HCT116 (cell line): Measurements from ENCODE around the gene VPS35L. TPM values are rescaled to one million over a fixed set of nuclear protein-coding genes. Genes with fewer than 3 reads are reported as not detected.

ENCODE experiments used
- ATAC-seq: fragments of 200-7000 bp; cut with Tn5 transposase; 2 replicates; pipeline ENCODE4 v1.9.1; 2020; ENCODE audit warnings: mild to moderate bottlenecking, moderate library complexity
- BruUV-seq: library from RNA; stranded (reverse); fragments of 400-500 nt; replicated peaks from 2 replicates; lab custom pipeline; 2021; lab: Mats Ljungman, UMichigan
- CTCF ChIA-PET: fragments of 300-600 bp; sonication (Branson Sonifier 250); formaldehyde crosslinking; loops from one replicate; lab custom pipeline; 2021; ENCODE audit warnings: antibody characterized with exemption; lab: Charles Lee
- POLR2A ChIA-PET: fragments of 300-600, 350-600 bp; sonication (Branson Sonifier 250); formaldehyde crosslinking; loops from one replicate; lab custom pipeline; 2021; ENCODE audit warnings: antibody characterized with exemption; lab: Charles Lee
- RAD21 ChIA-PET, 2 experiments: fragments of 300-600 bp; sonication (Branson Sonifier 250); formaldehyde crosslinking; loops; one replicate each; lab custom pipeline; 2023; ENCODE audit warnings: low total read pairs in 2 of 2; ENCODE audit not compliant: uncharacterized antibody in 2 of 2, unreplicated experiment in 2 of 2, low non-redundant PET in 1 of 2; lab: Charles Lee
- DNase-seq: peaks from one replicate; pipeline ENCODE4 v3.0.0-alpha.2; 2010; ENCODE audit warnings: low read depth, low spot score
- H2AFZ ChIP-seq: fragments of 200-600 bp; shearing (Covaris generic), sonication (generic); 2 replicates; pipeline ENCODE4 v1.6.1; 2017; ENCODE audit warnings: low read depth, mixed run types, mixed read lengths, antibody characterized with exemption, low read length; ENCODE audit not compliant: poor library complexity, severe bottlenecking
- H3K27ac ChIP-seq: 2 replicates; pipeline ENCODE4 v1.5.1; 2012; ENCODE audit warnings: low read depth, low read length
- H3K27me3 ChIP-seq: fragments of 200-600 bp; sonication (generic); 2 replicates; pipeline ENCODE4 v1.6.1; 2016; ENCODE audit warnings: mixed run types, low read length, mixed read lengths; ENCODE audit not compliant: insufficient read depth
- H3K36me3 ChIP-seq, 2 experiments: fragments of 200-500 bp in 1 of 2; fragments of 200-600 bp in 1 of 2; sonication (Bioruptor generic) in 1 of 2; sonication (generic) in 1 of 2; 2 replicates each; pipeline versions ENCODE4 v1.5.1 to v1.6.1; 2014 to 2016; ENCODE audit warnings: low read length in 2 of 2, inconsistent platforms in 1 of 2, mixed read lengths in 1 of 2, mixed run types in 1 of 2; ENCODE audit not compliant: insufficient read depth in 2 of 2, control insufficient read depth in 1 of 2
- H3K4me1 ChIP-seq, 2 experiments: fragments of 200-600 bp in 1 of 2; sonication (generic) in 1 of 2; 2 replicates each; pipeline versions ENCODE4 v1.5.1 to v1.6.1; 2012 to 2017; ENCODE audit warnings: low read length in 2 of 2, inconsistent platforms in 1 of 2, mild to moderate bottlenecking in 1 of 2, mixed read lengths in 1 of 2, mixed run types in 1 of 2, moderate library complexity in 1 of 2; ENCODE audit not compliant: insufficient read depth in 2 of 2, control insufficient read depth in 1 of 2
- H3K4me2 ChIP-seq: fragments of 200-600 bp; sonication (generic); 2 replicates; pipeline ENCODE4 v1.6.1; 2017; ENCODE audit warnings: mixed run types, low read length, mixed read lengths
- H3K4me3 ChIP-seq, 2 experiments: fragments of 200-600 bp in 1 of 2; sonication (generic) in 1 of 2; replicated peaks in 1 of 2; 2 replicates each; pipeline ENCODE4 v1.5.1; 2011 to 2016; ENCODE audit warnings: low read length in 2 of 2, control low read depth in 1 of 2, low read depth in 1 of 2, mild to moderate bottlenecking in 1 of 2, mixed read lengths in 1 of 2, mixed run types in 1 of 2
- H3K79me2 ChIP-seq: fragments of 200-600 bp; sonication (generic); 2 replicates; pipeline ENCODE4 v1.6.1; 2017; ENCODE audit warnings: mild to moderate bottlenecking, mixed run types, low read length, moderate library complexity, mixed read lengths; ENCODE audit not compliant: insufficient read depth
- H3K9ac ChIP-seq: fragments of 200-600 bp; sonication (generic); 2 replicates; pipeline ENCODE4 v1.6.1; 2016; ENCODE audit warnings: low read length, mixed read lengths
- H3K9me2 ChIP-seq: fragments of 200-600 bp; sonication (generic), shearing (Covaris generic); 2 replicates; pipeline ENCODE4 v1.6.1; 2017; ENCODE audit warnings: mixed run types, mild to moderate bottlenecking, moderate library complexity; ENCODE audit not compliant: insufficient read depth
- H3K9me3 ChIP-seq, 2 experiments: fragments of 200-500 bp in 1 of 2; fragments of 200-600 bp in 1 of 2; sonication (Bioruptor generic) in 1 of 2; sonication (generic) in 1 of 2; 2 replicates each; pipeline ENCODE4 v1.6.1; 2014 to 2017; ENCODE audit warnings: low read length in 2 of 2, mixed read lengths in 2 of 2, inconsistent platforms in 1 of 2, low read depth in 1 of 2, mild to moderate bottlenecking in 1 of 2, mixed run types in 1 of 2, moderate library complexity in 1 of 2; ENCODE audit not compliant: control insufficient read depth in 1 of 2, insufficient read depth in 1 of 2
- H4K20me1 ChIP-seq: fragments of 200-600 bp; sonication (generic), shearing (Covaris generic); 2 replicates; pipeline ENCODE4 v1.6.1; 2017; ENCODE audit warnings: mixed run types, mild to moderate bottlenecking, moderate library complexity; ENCODE audit not compliant: insufficient read depth
- ATF3 ChIP-seq: IDR thresholded peaks from 2 replicates; pipeline ENCODE4 v1.6.1; 2012
- CBX3 ChIP-seq: IDR thresholded peaks from 2 replicates; pipeline ENCODE4 v1.6.1; 2012; ENCODE audit warnings: low read depth
- CEBPB ChIP-seq: IDR thresholded peaks from 2 replicates; pipeline ENCODE4 v1.6.1; 2012; ENCODE audit warnings: low read depth
- CTCF ChIP-seq, 3 experiments: fragments of 200-600 bp in 1 of 3; sonication (generic) in 1 of 3; IDR thresholded peaks in 2 of 3; conservative IDR thresholded peaks in 1 of 3; 2 replicates each; pipeline ENCODE4 v1.5.1; 2012 to 2017; ENCODE audit warnings: low read depth in 2 of 3, low read length in 2 of 3, antibody characterized with exemption in 1 of 3, borderline replicate concordance in 1 of 3, control low read depth in 1 of 3, mild to moderate bottlenecking in 1 of 3, mixed read lengths in 1 of 3, mixed run types in 1 of 3, moderate library complexity in 1 of 3; ENCODE audit not compliant: insufficient read depth in 1 of 3
- EZH2 ChIP-seq: fragments of 200-600 bp; sonication (generic); IDR thresholded peaks from 2 replicates; pipeline ENCODE4 v1.6.1; 2017; ENCODE audit warnings: antibody characterized with exemption, mixed run types
- JUND ChIP-seq: IDR thresholded peaks from 2 replicates; pipeline ENCODE4 v1.6.1; 2012
- POLR2AphosphoS5 ChIP-seq: IDR thresholded peaks from 2 replicates; pipeline ENCODE4 v1.6.1; 2011; ENCODE audit warnings: mild to moderate bottlenecking, low read depth, low read length, moderate library complexity
- REST ChIP-seq: IDR thresholded peaks from 2 replicates; pipeline ENCODE4 v1.6.1; 2012; ENCODE audit warnings: low read depth
- SIN3A ChIP-seq: IDR thresholded peaks from 2 replicates; pipeline ENCODE4 v1.6.1; 2012; ENCODE audit warnings: low read depth
- SP1 ChIP-seq: IDR thresholded peaks from 2 replicates; pipeline ENCODE4 v1.6.1; 2012; ENCODE audit warnings: low read depth
- SRF ChIP-seq: IDR thresholded peaks from 2 replicates; pipeline ENCODE4 v1.6.1; 2012; ENCODE audit warnings: low read depth
- TCF7L2 ChIP-seq: IDR thresholded peaks from 2 replicates; pipeline ENCODE4 v1.7.0; 2011; ENCODE audit warnings: borderline replicate concordance, inconsistent platforms; ENCODE audit not compliant: insufficient read depth, insufficient read length; ENCODE audit errors: extremely low read depth
- YY1 ChIP-seq: IDR thresholded peaks from 2 replicates; pipeline ENCODE4 v1.6.1; 2011; ENCODE audit warnings: low read length, low read depth, moderate library complexity, mild to moderate bottlenecking; ENCODE audit not compliant: insufficient replicate concordance; ENCODE audit errors: extremely low read depth
- ZBTB33 ChIP-seq: IDR thresholded peaks from 2 replicates; pipeline ENCODE4 v1.6.1; 2011; ENCODE audit warnings: mild to moderate bottlenecking, low read length, moderate library complexity; ENCODE audit not compliant: insufficient replicate concordance; ENCODE audit errors: extremely low read depth
- ZFX ChIP-seq: fragments of 450-650 bp; IDR thresholded peaks from 2 replicates; pipeline ENCODE4 v1.6.1; 2017
- ZNF274 ChIP-seq: fragments of 200-500 bp; sonication (Bioruptor generic); IDR thresholded peaks from 2 replicates; pipeline ENCODE4 v1.6.1; 2014; ENCODE audit warnings: mild to moderate bottlenecking, low read depth, low read length, inconsistent platforms
- intact Hi-C: fragments of 100-400 bp; cut with micrococcal nuclease; formaldehyde crosslinking; loops from 2 replicates; pipeline ENCODE4 v1.10.0; 2022
- total RNA-seq: library from RNA; stranded (reverse); gene quantifications from one replicate; pipeline ENCODE4 v1.2.1, GENCODE V29; 2021; ENCODE audit not compliant: unreplicated experiment
- TF ChIP-seq, protein P1 (sequence below): IDR thresholded peaks from 2 replicates; pipeline ENCODE4 v1.6.1; 2012

Gene VPS35L
- total RNA-seq, 1 experiment from 2014 or later: 21.4 TPM

GRCh38 chr16:19699472-19699871, 144.0 kb downstream of the VPS35L start:
- peaks cover 15% of the 10 kb centered on the region; the same call in 1 of the 2 replicates for H3K79me2 ChIP-seq
- ChIA-PET POLR2A (no interaction called here), CTCF (interaction anchor here (1.2 to 1.3 kb wide), 2 partner anchors 19 to 115 kb away, joined by 3 to 4 read pairs; partner anchors contain the start of genes IQCK and KNOP1), RAD21 (no interaction called here)
- H3K4me2 ChIP-seq: no peak overlapping the region
- peaks cover 18 to 25% of the 10 kb centered on the region in 2 experiments; a peak in 3 of 4 replicates for H3K36me3 ChIP-seq
- TF ChIP-seq CEBPB (no peak), YY1 (no peak), SP1 (no peak), TCF7L2 (no peak), SIN3A (no peak), ZBTB33 (no peak), CTCF (IDR thresholded peaks at IDR 0.05 in 2 of 3, conservative IDR thresholded peaks at IDR 0.05 in 1 of 3; ENCODE audit: borderline replicate concordance in 1 of 3, insufficient read depth in 1 of 3, low read depth in 2 of 3, low read length in 2 of 3) (no peak), ZFX (no peak), ATF3 (no peak), SRF (no peak), ZNF274 (no peak), REST (no peak), POLR2AphosphoS5 (no peak), EZH2 (no peak), CBX3 (no peak), JUND (no peak)
- TF ChIP-seq, protein P1, sequence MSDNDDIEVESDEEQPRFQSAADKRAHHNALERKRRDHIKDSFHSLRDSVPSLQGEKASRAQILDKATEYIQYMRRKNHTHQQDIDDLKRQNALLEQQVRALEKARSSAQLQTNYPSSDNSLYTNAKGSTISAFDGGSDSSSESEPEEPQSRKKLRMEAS: no peak
- ATAC-seq: no peak
- no peak overlapping the region for H3K9ac ChIP-seq
- no peaks in the 10 kb centered on the region for H3K9me2 ChIP-seq
- H2AFZ ChIP-seq: no peak overlapping the region
- intact Hi-C loops: no loop called here
- no peaks in the 10 kb centered on the region for H3K9me3 ChIP-seq
- DNase-seq: no peak
- no peaks in the 10 kb centered on the region for H3K27me3 ChIP-seq
- no peak overlapping the region for H3K4me3 ChIP-seq
- peaks cover 12 to 20% of the 10 kb centered on the region in 2 experiments for H3K4me1 ChIP-seq
- H3K27ac ChIP-seq: no peak overlapping the region
- BruUV-seq: no TSS peak
- no peaks in the 10 kb centered on the region for H4K20me1 ChIP-seq
